HCT116 (cell line): ENCODE results near the gene AKAP14. TPM values are rescaled to one million over a fixed set of nuclear protein-coding genes. Genes with fewer than 3 reads are reported as not detected.

Experiments used
- ATAC-seq: fragments of 200-7000 bp; cut with Tn5 transposase; 2 replicates; pipeline ENCODE4 v1.9.1; 2020; ENCODE audit warnings: mild to moderate bottlenecking, moderate library complexity
- BruUV-seq: library from RNA; stranded (reverse); fragments of 400-500 nt; replicated peaks from 2 replicates; lab custom pipeline; 2021; lab: Mats Ljungman, UMichigan
- CTCF ChIA-PET: fragments of 300-600 bp; sonication (Branson Sonifier 250); formaldehyde crosslinking; loops from one replicate; lab custom pipeline; 2021; ENCODE audit warnings: antibody characterized with exemption; lab: Charles Lee
- POLR2A ChIA-PET: fragments of 300-600, 350-600 bp; sonication (Branson Sonifier 250); formaldehyde crosslinking; loops from one replicate; lab custom pipeline; 2021; ENCODE audit warnings: antibody characterized with exemption; lab: Charles Lee
- RAD21 ChIA-PET, 2 experiments: fragments of 300-600 bp; sonication (Branson Sonifier 250); formaldehyde crosslinking; loops; one replicate each; lab custom pipeline; 2023; ENCODE audit warnings: low total read pairs in 2 of 2; ENCODE audit not compliant: uncharacterized antibody in 2 of 2, unreplicated experiment in 2 of 2, low non-redundant PET in 1 of 2; lab: Charles Lee
- DNase-seq: peaks from one replicate; pipeline ENCODE4 v3.0.0-alpha.2; 2010; ENCODE audit warnings: low read depth, low spot score
- H2AFZ ChIP-seq: fragments of 200-600 bp; shearing (Covaris generic), sonication (generic); 2 replicates; pipeline ENCODE4 v1.6.1; 2017; ENCODE audit warnings: low read depth, mixed run types, mixed read lengths, antibody characterized with exemption, low read length; ENCODE audit not compliant: poor library complexity, severe bottlenecking
- H3K27ac ChIP-seq: 2 replicates; pipeline ENCODE4 v1.5.1; 2012; ENCODE audit warnings: low read depth, low read length
- H3K27me3 ChIP-seq: fragments of 200-600 bp; sonication (generic); 2 replicates; pipeline ENCODE4 v1.6.1; 2016; ENCODE audit warnings: mixed run types, low read length, mixed read lengths; ENCODE audit not compliant: insufficient read depth
- H3K36me3 ChIP-seq, 2 experiments: fragments of 200-500 bp in 1 of 2; fragments of 200-600 bp in 1 of 2; sonication (Bioruptor generic) in 1 of 2; sonication (generic) in 1 of 2; 2 replicates each; pipeline versions ENCODE4 v1.5.1 to v1.6.1; 2014 to 2016; ENCODE audit warnings: low read length in 2 of 2, inconsistent platforms in 1 of 2, mixed read lengths in 1 of 2, mixed run types in 1 of 2; ENCODE audit not compliant: insufficient read depth in 2 of 2, control insufficient read depth in 1 of 2
- H3K4me1 ChIP-seq, 2 experiments: fragments of 200-600 bp in 1 of 2; sonication (generic) in 1 of 2; 2 replicates each; pipeline versions ENCODE4 v1.5.1 to v1.6.1; 2012 to 2017; ENCODE audit warnings: low read length in 2 of 2, inconsistent platforms in 1 of 2, mild to moderate bottlenecking in 1 of 2, mixed read lengths in 1 of 2, mixed run types in 1 of 2, moderate library complexity in 1 of 2; ENCODE audit not compliant: insufficient read depth in 2 of 2, control insufficient read depth in 1 of 2
- H3K4me2 ChIP-seq: fragments of 200-600 bp; sonication (generic); 2 replicates; pipeline ENCODE4 v1.6.1; 2017; ENCODE audit warnings: mixed run types, low read length, mixed read lengths
- H3K4me3 ChIP-seq, 2 experiments: fragments of 200-600 bp in 1 of 2; sonication (generic) in 1 of 2; replicated peaks in 1 of 2; 2 replicates each; pipeline ENCODE4 v1.5.1; 2011 to 2016; ENCODE audit warnings: low read length in 2 of 2, control low read depth in 1 of 2, low read depth in 1 of 2, mild to moderate bottlenecking in 1 of 2, mixed read lengths in 1 of 2, mixed run types in 1 of 2
- H3K79me2 ChIP-seq: fragments of 200-600 bp; sonication (generic); 2 replicates; pipeline ENCODE4 v1.6.1; 2017; ENCODE audit warnings: mild to moderate bottlenecking, mixed run types, low read length, moderate library complexity, mixed read lengths; ENCODE audit not compliant: insufficient read depth
- H3K9ac ChIP-seq: fragments of 200-600 bp; sonication (generic); 2 replicates; pipeline ENCODE4 v1.6.1; 2016; ENCODE audit warnings: low read length, mixed read lengths
- H3K9me2 ChIP-seq: fragments of 200-600 bp; sonication (generic), shearing (Covaris generic); 2 replicates; pipeline ENCODE4 v1.6.1; 2017; ENCODE audit warnings: mixed run types, mild to moderate bottlenecking, moderate library complexity; ENCODE audit not compliant: insufficient read depth
- H3K9me3 ChIP-seq, 2 experiments: fragments of 200-500 bp in 1 of 2; fragments of 200-600 bp in 1 of 2; sonication (Bioruptor generic) in 1 of 2; sonication (generic) in 1 of 2; 2 replicates each; pipeline ENCODE4 v1.6.1; 2014 to 2017; ENCODE audit warnings: low read length in 2 of 2, mixed read lengths in 2 of 2, inconsistent platforms in 1 of 2, low read depth in 1 of 2, mild to moderate bottlenecking in 1 of 2, mixed run types in 1 of 2, moderate library complexity in 1 of 2; ENCODE audit not compliant: control insufficient read depth in 1 of 2, insufficient read depth in 1 of 2
- H4K20me1 ChIP-seq: fragments of 200-600 bp; sonication (generic), shearing (Covaris generic); 2 replicates; pipeline ENCODE4 v1.6.1; 2017; ENCODE audit warnings: mixed run types, mild to moderate bottlenecking, moderate library complexity; ENCODE audit not compliant: insufficient read depth
- ATF3 ChIP-seq: IDR thresholded peaks from 2 replicates; pipeline ENCODE4 v1.6.1; 2012
- CBX3 ChIP-seq: IDR thresholded peaks from 2 replicates; pipeline ENCODE4 v1.6.1; 2012; ENCODE audit warnings: low read depth
- CEBPB ChIP-seq: IDR thresholded peaks from 2 replicates; pipeline ENCODE4 v1.6.1; 2012; ENCODE audit warnings: low read depth
- CTCF ChIP-seq, 3 experiments: fragments of 200-600 bp in 1 of 3; sonication (generic) in 1 of 3; IDR thresholded peaks in 2 of 3; conservative IDR thresholded peaks in 1 of 3; 2 replicates each; pipeline ENCODE4 v1.5.1; 2012 to 2017; ENCODE audit warnings: low read depth in 2 of 3, low read length in 2 of 3, antibody characterized with exemption in 1 of 3, borderline replicate concordance in 1 of 3, control low read depth in 1 of 3, mild to moderate bottlenecking in 1 of 3, mixed read lengths in 1 of 3, mixed run types in 1 of 3, moderate library complexity in 1 of 3; ENCODE audit not compliant: insufficient read depth in 1 of 3
- EGR1 ChIP-seq: IDR thresholded peaks from 2 replicates; pipeline ENCODE4 v1.6.1; 2012; ENCODE audit warnings: low read depth
- EZH2phosphoT487 ChIP-seq: fragments of 200-600 bp; IDR thresholded peaks from 2 replicates; pipeline ENCODE4 v1.6.1; 2018; ENCODE audit warnings: antibody characterized with exemption, borderline replicate concordance
- POLR2A ChIP-seq: IDR thresholded peaks from 2 replicates; pipeline ENCODE4 v1.7.0; 2011; ENCODE audit warnings: borderline replicate concordance; ENCODE audit not compliant: insufficient read depth, insufficient read length; ENCODE audit errors: extremely low read depth
- POLR2AphosphoS5 ChIP-seq: IDR thresholded peaks from 2 replicates; pipeline ENCODE4 v1.6.1; 2011; ENCODE audit warnings: mild to moderate bottlenecking, low read depth, low read length, moderate library complexity
- RAD21 ChIP-seq: IDR thresholded peaks from 2 replicates; pipeline ENCODE4 v1.6.1; 2012; ENCODE audit warnings: low read depth, mild to moderate bottlenecking
- SIN3A ChIP-seq: IDR thresholded peaks from 2 replicates; pipeline ENCODE4 v1.6.1; 2012; ENCODE audit warnings: low read depth
- SP1 ChIP-seq: IDR thresholded peaks from 2 replicates; pipeline ENCODE4 v1.6.1; 2012; ENCODE audit warnings: low read depth
- ZFX ChIP-seq: fragments of 450-650 bp; IDR thresholded peaks from 2 replicates; pipeline ENCODE4 v1.6.1; 2017
- ZNF274 ChIP-seq: fragments of 200-500 bp; sonication (Bioruptor generic); IDR thresholded peaks from 2 replicates; pipeline ENCODE4 v1.6.1; 2014; ENCODE audit warnings: mild to moderate bottlenecking, low read depth, low read length, inconsistent platforms
- intact Hi-C: fragments of 100-400 bp; cut with micrococcal nuclease; formaldehyde crosslinking; loops from 2 replicates; pipeline ENCODE4 v1.10.0; 2022
- total RNA-seq: library from RNA; stranded (reverse); gene quantifications from one replicate; pipeline ENCODE4 v1.2.1, GENCODE V29; 2021; ENCODE audit not compliant: unreplicated experiment
- TF ChIP-seq, protein P1 (sequence below): IDR thresholded peaks from 2 replicates; pipeline ENCODE4 v1.6.1; 2011; ENCODE audit warnings: mild to moderate bottlenecking, low read length, moderate library complexity; ENCODE audit not compliant: insufficient replicate concordance; ENCODE audit errors: extremely low read depth
- TF ChIP-seq, protein P2 (sequence below): IDR thresholded peaks from 2 replicates; pipeline ENCODE4 v1.6.1; 2012; ENCODE audit warnings: low read depth

AKAP14 gene
- total RNA-seq, 1 experiment from 2014 or later = not detected

DNA sequence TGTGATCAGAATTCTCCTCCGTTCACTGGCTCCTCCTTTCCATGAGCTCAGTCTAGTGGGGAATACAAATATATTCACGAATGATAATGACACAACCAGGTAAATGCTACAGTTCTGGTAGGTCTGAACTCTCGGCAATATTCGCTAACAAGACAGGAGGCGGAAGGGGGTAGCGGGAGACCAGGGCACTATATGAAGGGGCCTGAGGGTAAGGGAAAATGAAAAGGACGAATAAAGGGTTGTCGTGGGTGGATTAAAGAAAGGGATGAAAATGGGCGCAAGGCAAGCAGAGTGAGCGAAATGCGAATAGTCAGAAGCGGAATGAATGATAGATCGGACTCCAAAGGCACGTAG lies 47.1 kb downstream of the AKAP14 start:
- BruUV-seq = TSS peak; percentile 66
- no peaks in the 10 kb centered on the region for H3K9me3 ChIP-seq
- H3K27ac ChIP-seq = peak overlapping the region; percentile 88
- H4K20me1 ChIP-seq = no peaks in the 10 kb centered on the region
- H3K4me1 ChIP-seq = peaks cover 3 to 10% of the 10 kb centered on the region in 2 experiments; a peak in 1 of 4 replicates
- H3K4me3 ChIP-seq = peak overlapping the region; percentile 73 to 84
- H2AFZ ChIP-seq = no peak overlapping the region
- no peaks in the 10 kb centered on the region for H3K27me3 ChIP-seq
- DNase-seq = no peak
- no peaks in the 10 kb centered on the region for H3K36me3 ChIP-seq
- ChIA-PET RAD21 (no interaction called here), CTCF (no interaction called here), POLR2A (interaction anchor here (1.3 kb wide), 1 partner anchor 90 kb away, joined by 3 read pairs; the partner anchor contains the start of gene UPF3B)
- ATAC-seq = peak; percentile 31
- H3K4me2 ChIP-seq = peak overlapping the region; percentile 82
- intact Hi-C loops = no loop called here
- peak overlapping the region; percentile 73 for H3K9ac ChIP-seq
- H3K79me2 ChIP-seq = peaks cover 17% of the 10 kb centered on the region
- TF ChIP-seq SP1 (no peak; the same call in 1 of the 2 replicates), ZFX (no peak), EGR1 (no peak), ATF3 (no peak), ZNF274 (no peak), POLR2A (no peak), CTCF (IDR thresholded peaks at IDR 0.05 in 2 of 3, conservative IDR thresholded peaks at IDR 0.05 in 1 of 3; ENCODE audit: borderline replicate concordance in 1 of 3, insufficient read depth in 1 of 3, low read depth in 2 of 3, low read length in 2 of 3) (no peak), POLR2AphosphoS5 (no peak), CEBPB (no peak), SIN3A (no peak), CBX3 (no peak), EZH2phosphoT487 (no peak), RAD21 (no peak)
- TF ChIP-seq, protein P1, sequence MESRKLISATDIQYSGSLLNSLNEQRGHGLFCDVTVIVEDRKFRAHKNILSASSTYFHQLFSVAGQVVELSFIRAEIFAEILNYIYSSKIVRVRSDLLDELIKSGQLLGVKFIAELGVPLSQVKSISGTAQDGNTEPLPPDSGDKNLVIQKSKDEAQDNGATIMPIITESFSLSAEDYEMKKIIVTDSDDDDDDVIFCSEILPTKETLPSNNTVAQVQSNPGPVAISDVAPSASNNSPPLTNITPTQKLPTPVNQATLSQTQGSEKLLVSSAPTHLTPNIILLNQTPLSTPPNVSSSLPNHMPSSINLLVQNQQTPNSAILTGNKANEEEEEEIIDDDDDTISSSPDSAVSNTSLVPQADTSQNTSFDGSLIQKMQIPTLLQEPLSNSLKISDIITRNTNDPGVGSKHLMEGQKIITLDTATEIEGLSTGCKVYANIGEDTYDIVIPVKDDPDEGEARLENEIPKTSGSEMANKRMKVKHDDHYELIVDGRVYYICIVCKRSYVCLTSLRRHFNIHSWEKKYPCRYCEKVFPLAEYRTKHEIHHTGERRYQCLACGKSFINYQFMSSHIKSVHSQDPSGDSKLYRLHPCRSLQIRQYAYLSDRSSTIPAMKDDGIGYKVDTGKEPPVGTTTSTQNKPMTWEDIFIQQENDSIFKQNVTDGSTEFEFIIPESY = no peak
- TF ChIP-seq, protein P2, sequence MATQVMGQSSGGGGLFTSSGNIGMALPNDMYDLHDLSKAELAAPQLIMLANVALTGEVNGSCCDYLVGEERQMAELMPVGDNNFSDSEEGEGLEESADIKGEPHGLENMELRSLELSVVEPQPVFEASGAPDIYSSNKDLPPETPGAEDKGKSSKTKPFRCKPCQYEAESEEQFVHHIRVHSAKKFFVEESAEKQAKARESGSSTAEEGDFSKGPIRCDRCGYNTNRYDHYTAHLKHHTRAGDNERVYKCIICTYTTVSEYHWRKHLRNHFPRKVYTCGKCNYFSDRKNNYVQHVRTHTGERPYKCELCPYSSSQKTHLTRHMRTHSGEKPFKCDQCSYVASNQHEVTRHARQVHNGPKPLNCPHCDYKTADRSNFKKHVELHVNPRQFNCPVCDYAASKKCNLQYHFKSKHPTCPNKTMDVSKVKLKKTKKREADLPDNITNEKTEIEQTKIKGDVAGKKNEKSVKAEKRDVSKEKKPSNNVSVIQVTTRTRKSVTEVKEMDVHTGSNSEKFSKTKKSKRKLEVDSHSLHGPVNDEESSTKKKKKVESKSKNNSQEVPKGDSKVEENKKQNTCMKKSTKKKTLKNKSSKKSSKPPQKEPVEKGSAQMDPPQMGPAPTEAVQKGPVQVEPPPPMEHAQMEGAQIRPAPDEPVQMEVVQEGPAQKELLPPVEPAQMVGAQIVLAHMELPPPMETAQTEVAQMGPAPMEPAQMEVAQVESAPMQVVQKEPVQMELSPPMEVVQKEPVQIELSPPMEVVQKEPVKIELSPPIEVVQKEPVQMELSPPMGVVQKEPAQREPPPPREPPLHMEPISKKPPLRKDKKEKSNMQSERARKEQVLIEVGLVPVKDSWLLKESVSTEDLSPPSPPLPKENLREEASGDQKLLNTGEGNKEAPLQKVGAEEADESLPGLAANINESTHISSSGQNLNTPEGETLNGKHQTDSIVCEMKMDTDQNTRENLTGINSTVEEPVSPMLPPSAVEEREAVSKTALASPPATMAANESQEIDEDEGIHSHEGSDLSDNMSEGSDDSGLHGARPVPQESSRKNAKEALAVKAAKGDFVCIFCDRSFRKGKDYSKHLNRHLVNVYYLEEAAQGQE = no peak
- H3K9me2 ChIP-seq = no peaks in the 10 kb centered on the region
